Kidney glomerular epithelial cell (primary cell): Measurements from ENCODE around the gene ACTR1B.
"Not testable (repeated sequence)": the region's sequence is repeated elsewhere in the genome, so short reads cannot be mapped to it uniquely, and the experiment has no call there.

Experiments
- DNase-seq: peaks from one replicate; lab custom pipeline; 2025; lab: John Stamatoyannopoulos, UW

The ACTR1B gene

GRCh38 chr2:97688062-97688827 is 24.4 kb upstream of the ACTR1B start:
- no peak for DNase-seq

GRCh38 chr2:97687235-97687634 is 23.4 kb upstream of the ACTR1B start:
- not testable (repeated sequence) for DNase-seq

GRCh38 chr2:97678298-97678697 is 14.5 kb upstream of the ACTR1B start:
- no peak for DNase-seq

- no peak for DNase-seq
Observed at GRCh38 chr2:97677480-97677879, 13.6 kb upstream of the ACTR1B start.

GRCh38 chr2:97676620-97677019 is 12.8 kb upstream of the ACTR1B start:
- DNase-seq: no peak

- no peak for DNase-seq
Observed at GRCh38 chr2:97675430-97676113, 11.7 kb upstream of the ACTR1B start.

- no peak for DNase-seq
Observed at GRCh38 chr2:97673915-97674283, 10.1 kb upstream of the ACTR1B start.

GRCh38 chr2:97673182-97673914 is 9.5 kb upstream of the ACTR1B start:
- DNase-seq: no peak

GRCh38 chr2:97672606-97673140 is 8.8 kb upstream of the ACTR1B start:
- not testable (repeated sequence) for DNase-seq

- DNase-seq: no peak
Observed at GRCh38 chr2:97671526-97671925, 7.7 kb upstream of the ACTR1B start.

GRCh38 chr2:97670471-97670870 is 6.6 kb upstream of the ACTR1B start:
- DNase-seq: no peak

- DNase-seq: no peak
Observed at GRCh38 chr2:97669448-97669847, 5.6 kb upstream of the ACTR1B start, which contains the start of gene C2orf92. Gene C2orf92 (plus strand): TSS chr2:97669713. CDS start chr2:97669789, 76 bp downstream.

- no peak for DNase-seq
Observed at GRCh38 chr2:97664636-97664970, 759 bp upstream of the ACTR1B start.

GRCh38 chr2:97663626-97663961 is 250 bp downstream of the ACTR1B start:
- no peak for DNase-seq

- DNase-seq: peak; percentile 50
Observed at GRCh38 chr2:97662895-97663625, 784 bp downstream of the ACTR1B start.

GRCh38 chr2:97662386-97662894 is 1.4 kb downstream of the ACTR1B start:
- DNase-seq: no peak

- no peak for DNase-seq
Observed at GRCh38 chr2:97661927-97662326, 1.9 kb downstream of the ACTR1B start.

- DNase-seq: no peak
Observed at GRCh38 chr2:97660775-97661389, 3.0 kb downstream of the ACTR1B start.

GRCh38 chr2:97660044-97660774 is 3.6 kb downstream of the ACTR1B start:
- no peak for DNase-seq

GRCh38 chr2:97659256-97660043 is 4.4 kb downstream of the ACTR1B start:
- DNase-seq: no peak
